Right lobe of liver (tissue), 4 donors: ENCODE data around the gene TLDC2.

Experiments used
- CTCF ChIP-seq, 4 donors: fragments of 200-600 bp in 3 of 4; fragments of 450-650 bp in 1 of 4; IDR thresholded peaks; one replicate each; pipeline versions ENCODE4 v1.5.1 to v1.8.0; 2016 to 2022; ENCODE audit warnings: antibody characterized with exemption in 4 of 4, mild to moderate bottlenecking in 2 of 4
- POLR2A ChIP-seq: fragments of 450-650 bp; IDR thresholded peaks from one replicate; pipeline ENCODE4 v1.6.1; 2017; ENCODE audit warnings: antibody characterized with exemption, mild to moderate bottlenecking
- donor health status: DM: no; HTN: no; CAD: no.
- donor health status: DM: no; HTN: no; CAD: no.
- donor health status: DM: no; HTN: yes; CAD: no.

GRCh38 chr20:36839150-36839549 lies 36.8 kb upstream of the TLDC2 start:
- TF ChIP-seq CTCF (IDR thresholded peaks at IDR 0.05) (no peak), POLR2A (no peak)
